Progenitor cell of endocrine pancreas (in vitro differentiated cells): ENCODE measurements around the gene FBXL7. TPM values are rescaled to one million over a fixed set of nuclear protein-coding genes. Genes with fewer than 3 reads are reported as not detected.

ENCODE experiments used
- DNase-seq: peaks from one replicate; pipeline ENCODE4 v3.0.0; 2021; ENCODE audit warnings: low spot score; ENCODE audit not compliant: unreplicated experiment
- H3K27ac Mint-ChIP-seq: 2 replicates; pipeline ENCODE4 v1.8.0; 2021; ENCODE audit warnings: mild to moderate bottlenecking, moderate library complexity, mixed read lengths
- H3K27me3 Mint-ChIP-seq: 2 replicates; pipeline ENCODE4 v1.8.0; 2021; ENCODE audit warnings: mixed read lengths
- H3K36me3 Mint-ChIP-seq: 2 replicates; pipeline ENCODE4 v1.8.0; 2022; ENCODE audit warnings: mixed read lengths; ENCODE audit not compliant: insufficient read depth
- H3K4me1 Mint-ChIP-seq: 2 replicates; pipeline ENCODE4 v1.8.0; 2021; ENCODE audit warnings: low read depth, mixed read lengths
- H3K4me3 Mint-ChIP-seq: 2 replicates; pipeline ENCODE4 v1.8.0; 2021; ENCODE audit warnings: low read depth, mild to moderate bottlenecking, moderate library complexity, mixed read lengths
- H3K9me3 Mint-ChIP-seq: 2 replicates; pipeline ENCODE4 v1.8.0; 2021; ENCODE audit warnings: low read depth, mixed read lengths
- total RNA-seq: library from RNA; stranded (reverse); gene quantifications from 2 replicates; pipeline ENCODE4 v1.2.1, GENCODE V29; 2021
- TF ChIP-seq, protein P1 (sequence below): fragments of 200-600 bp; sonication (generic); IDR thresholded peaks from one replicate; pipeline ENCODE4 v1.5.0; 2021; ENCODE audit warnings: antibody characterized with exemption, mild to moderate bottlenecking; ENCODE audit not compliant: unreplicated experiment

Gene FBXL7
- total RNA-seq, 1 donor from 2014 or later: 15.4 TPM

DNA sequence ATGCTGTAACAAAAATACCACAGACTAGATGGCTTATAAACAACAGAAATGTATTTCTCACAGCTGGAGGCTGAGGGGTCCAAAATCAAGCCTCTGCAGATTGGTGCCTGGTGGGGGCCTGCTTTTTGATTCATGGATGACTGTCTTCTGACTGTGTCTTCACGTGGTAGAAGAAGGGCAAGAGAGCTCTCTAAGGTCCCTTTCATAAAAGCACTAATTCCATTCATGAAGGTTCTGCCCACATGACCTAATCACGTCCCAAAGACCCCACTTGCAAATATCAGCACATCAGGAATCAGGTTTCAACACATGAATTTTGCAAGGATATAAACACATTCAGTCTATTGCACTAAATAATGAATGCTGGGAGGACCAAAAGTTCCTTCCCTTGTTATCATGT lies 401.2 kb downstream of the FBXL7 start:
- Mint-ChIP-seq H3K27ac (no peak overlapping the region), H3K27me3 (no peaks in the 10 kb centered on the region), H3K4me1 (no peaks in the 10 kb centered on the region), H3K9me3 (no peaks in the 10 kb centered on the region), H3K36me3 (no peaks in the 10 kb centered on the region), H3K4me3 (no peak overlapping the region)
- TF ChIP-seq, protein P1, sequence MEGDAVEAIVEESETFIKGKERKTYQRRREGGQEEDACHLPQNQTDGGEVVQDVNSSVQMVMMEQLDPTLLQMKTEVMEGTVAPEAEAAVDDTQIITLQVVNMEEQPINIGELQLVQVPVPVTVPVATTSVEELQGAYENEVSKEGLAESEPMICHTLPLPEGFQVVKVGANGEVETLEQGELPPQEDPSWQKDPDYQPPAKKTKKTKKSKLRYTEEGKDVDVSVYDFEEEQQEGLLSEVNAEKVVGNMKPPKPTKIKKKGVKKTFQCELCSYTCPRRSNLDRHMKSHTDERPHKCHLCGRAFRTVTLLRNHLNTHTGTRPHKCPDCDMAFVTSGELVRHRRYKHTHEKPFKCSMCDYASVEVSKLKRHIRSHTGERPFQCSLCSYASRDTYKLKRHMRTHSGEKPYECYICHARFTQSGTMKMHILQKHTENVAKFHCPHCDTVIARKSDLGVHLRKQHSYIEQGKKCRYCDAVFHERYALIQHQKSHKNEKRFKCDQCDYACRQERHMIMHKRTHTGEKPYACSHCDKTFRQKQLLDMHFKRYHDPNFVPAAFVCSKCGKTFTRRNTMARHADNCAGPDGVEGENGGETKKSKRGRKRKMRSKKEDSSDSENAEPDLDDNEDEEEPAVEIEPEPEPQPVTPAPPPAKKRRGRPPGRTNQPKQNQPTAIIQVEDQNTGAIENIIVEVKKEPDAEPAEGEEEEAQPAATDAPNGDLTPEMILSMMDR: no peak
- no peak for DNase-seq

DNA sequence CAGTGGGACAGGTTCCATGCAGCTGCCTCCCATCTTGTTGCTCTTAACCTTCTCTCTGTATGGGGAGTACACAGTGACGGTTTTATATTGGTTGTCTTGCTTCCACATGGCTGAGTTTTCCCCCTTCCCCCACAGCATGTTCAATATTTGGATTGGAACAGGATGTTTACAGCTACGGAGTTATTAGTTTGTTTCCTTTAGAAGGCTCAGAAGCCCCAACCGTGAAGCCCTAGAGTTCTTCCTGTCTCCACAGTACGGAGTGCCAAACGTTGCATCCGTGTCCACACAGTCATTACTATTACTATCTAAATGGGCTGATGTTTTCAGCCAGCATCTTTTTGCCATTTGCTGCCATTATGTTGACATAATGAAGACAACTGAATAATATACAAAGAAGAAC lies 402.1 kb downstream of the FBXL7 start:
- no peak overlapping the region for H3K4me3 Mint-ChIP-seq
- no peaks in the 10 kb centered on the region for H3K27me3 Mint-ChIP-seq
- H3K9me3 Mint-ChIP-seq: no peaks in the 10 kb centered on the region
- H3K4me1 Mint-ChIP-seq: no peaks in the 10 kb centered on the region
- TF ChIP-seq, protein P1: no peak
- H3K27ac Mint-ChIP-seq: no peak overlapping the region
- no peak for DNase-seq
- H3K36me3 Mint-ChIP-seq: no peaks in the 10 kb centered on the region

DNA sequence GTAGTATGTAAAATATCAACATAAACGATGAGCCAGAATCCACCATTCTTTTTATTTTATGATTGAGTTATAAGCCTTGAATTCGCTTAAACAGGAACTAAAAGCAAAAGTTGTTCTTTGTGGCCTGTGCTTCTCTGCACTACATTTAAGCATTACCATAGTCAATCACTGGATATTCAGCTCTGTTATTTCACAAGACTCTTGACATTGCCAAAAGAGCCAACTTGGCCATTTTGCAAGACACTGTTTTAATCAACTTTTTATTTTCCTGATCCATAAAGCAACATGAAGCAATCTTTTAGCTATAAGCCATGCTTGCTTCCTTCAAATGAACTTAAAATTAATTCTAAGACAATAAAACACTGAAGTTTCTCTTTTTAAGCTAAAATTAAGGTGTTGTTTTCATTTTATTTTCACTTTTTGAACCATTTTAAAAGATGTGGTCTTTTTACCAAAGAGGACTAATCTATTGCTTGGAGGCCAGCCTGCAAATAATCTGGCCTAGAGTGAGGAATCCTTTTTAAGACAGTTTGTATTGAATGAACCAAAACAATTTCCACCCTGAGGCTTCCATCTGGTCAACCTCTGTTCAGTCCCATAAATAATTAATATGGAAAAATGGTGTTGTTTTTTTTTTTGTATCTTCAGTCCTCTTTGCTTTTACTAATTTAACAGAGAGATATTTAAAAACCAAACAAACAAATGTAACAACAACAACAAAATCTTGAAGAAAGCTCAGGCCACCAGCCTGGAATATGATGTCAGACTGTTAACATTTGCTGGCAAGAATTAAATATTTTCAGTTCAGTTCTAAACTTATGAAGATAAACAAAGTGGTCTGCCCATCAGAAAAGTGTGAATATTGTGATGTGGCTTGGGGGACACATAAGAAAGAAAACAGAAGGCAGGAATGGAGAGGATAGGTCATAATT lies 405.2 kb downstream of the FBXL7 start:
- Mint-ChIP-seq H3K36me3 (no peaks in the 10 kb centered on the region), H3K4me3 (no peak overlapping the region), H3K9me3 (no peaks in the 10 kb centered on the region), H3K27ac (no peak overlapping the region), H3K27me3 (no peaks in the 10 kb centered on the region), H3K4me1 (no peaks in the 10 kb centered on the region)
- no peak for DNase-seq
- TF ChIP-seq, protein P1: no peak

DNA sequence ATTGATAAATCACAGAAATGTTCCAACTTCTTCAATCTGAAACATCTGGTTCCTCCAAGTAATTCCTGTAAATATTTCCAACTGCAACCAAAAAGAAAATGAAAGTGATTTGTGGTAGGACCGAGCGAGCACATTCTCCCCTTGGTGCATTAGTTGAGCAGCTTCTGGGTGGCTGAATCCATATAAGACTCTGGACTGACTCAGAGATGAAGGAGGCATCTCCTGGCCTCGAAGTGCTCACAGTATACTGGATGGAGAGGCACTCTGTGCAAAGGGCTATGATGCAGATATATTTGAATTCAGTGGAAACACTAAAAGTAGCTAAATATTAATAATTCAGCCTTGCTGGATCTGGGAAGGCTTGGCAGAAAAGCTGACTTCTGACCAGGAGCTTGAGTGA lies 414.7 kb downstream of the FBXL7 start:
- no peaks in the 10 kb centered on the region for H3K9me3 Mint-ChIP-seq
- TF ChIP-seq, protein P1: no peak
- DNase-seq: no peak
- H3K4me1 Mint-ChIP-seq: no peaks in the 10 kb centered on the region
- no peaks in the 10 kb centered on the region for H3K36me3 Mint-ChIP-seq
- H3K4me3 Mint-ChIP-seq: no peak overlapping the region
- no peaks in the 10 kb centered on the region for H3K27me3 Mint-ChIP-seq
- H3K27ac Mint-ChIP-seq: no peak overlapping the region

DNA sequence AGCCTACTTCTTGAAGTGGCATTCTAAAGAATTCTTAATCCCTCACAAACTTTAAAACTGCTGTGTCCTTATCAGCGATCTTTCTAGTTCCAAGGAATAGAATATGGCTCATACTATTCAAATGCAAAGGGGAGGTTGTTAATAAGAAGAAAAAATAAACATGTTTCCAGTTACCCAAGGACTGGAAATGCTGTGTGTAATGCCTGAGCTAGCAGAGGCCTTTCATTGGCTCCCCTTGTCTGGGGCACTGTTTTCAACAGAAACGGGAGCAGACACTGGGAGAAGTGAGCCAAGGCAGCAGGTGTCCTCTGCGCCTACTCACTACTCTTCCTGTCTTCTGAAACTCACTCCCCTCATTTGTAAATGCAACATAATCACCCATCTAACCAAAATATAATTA lies 426.6 kb downstream of the FBXL7 start:
- H3K36me3 Mint-ChIP-seq: peaks cover 2% of the 10 kb centered on the region
- H3K27me3 Mint-ChIP-seq: no peaks in the 10 kb centered on the region
- DNase-seq: no peak
- H3K4me3 Mint-ChIP-seq: no peak overlapping the region
- H3K9me3 Mint-ChIP-seq: no peaks in the 10 kb centered on the region
- no peaks in the 10 kb centered on the region for H3K4me1 Mint-ChIP-seq
- TF ChIP-seq, protein P1: no peak
- H3K27ac Mint-ChIP-seq: no peak overlapping the region
